Esophagus muscularis mucosa (tissue), 4 donors: ENCODE results near the gene TEX44.

ENCODE experiments used
- CTCF ChIP-seq, 3 experiments: fragments of 200-600 bp in 2 of 3; fragments of 450-650 bp in 1 of 3; sonication (generic) in 2 of 3; IDR thresholded peaks; one replicate each; pipeline ENCODE4 v1.5.1; 2017 to 2019; ENCODE audit warnings: antibody characterized with exemption in 3 of 3, mild to moderate bottlenecking in 2 of 3, moderate library complexity in 1 of 3
- EP300 ChIP-seq: sonication (generic); formaldehyde crosslinking; IDR thresholded peaks from one replicate; pipeline ENCODE4 v1.6.1; 2017; ENCODE audit warnings: antibody characterized with exemption
- POLR2A ChIP-seq: fragments of 450-650 bp; IDR thresholded peaks from one replicate; pipeline ENCODE4 v1.6.1; 2017; ENCODE audit warnings: antibody characterized with exemption, moderate library complexity, mild to moderate bottlenecking, low read depth
- POLR2AphosphoS5 ChIP-seq, 2 donors: sonication (generic); formaldehyde crosslinking; IDR thresholded peaks; one replicate each; pipeline ENCODE4 v1.6.1; 2017; ENCODE audit warnings: antibody characterized with exemption in 2 of 2

- TF ChIP-seq POLR2A: no peak
- peak; percentile 53 to 79 (median 61) for TF ChIP-seq CTCF (IDR thresholded peaks at IDR 0.05)
- TF ChIP-seq POLR2AphosphoS5 (IDR thresholded peaks at IDR 0.05): no peak
- TF ChIP-seq EP300: no peak
Measured at GRCh38 chr2:231563378-231563961, 29.2 kb upstream of the TEX44 start.
